Stimulated activated CD8-positive, alpha-beta memory T cell treated with anti-CD3 and anti-CD28 coated beads, Interleukin-12 subunit alpha, Interleukin-12 subunit beta, amount 100 ng/mL, for 1 hour (primary cell): Measurements from ENCODE around the gene FMNL2.
"Not testable (repeated sequence)": the region's sequence is repeated elsewhere in the genome, so short reads cannot be mapped to it uniquely, and the experiment has no call there.

Experiments
- DNase-seq: peaks from one replicate; pipeline ENCODE4 v3.0.0-alpha.2; 2020; ENCODE audit warnings: low read depth

The FMNL2 gene

DNA sequence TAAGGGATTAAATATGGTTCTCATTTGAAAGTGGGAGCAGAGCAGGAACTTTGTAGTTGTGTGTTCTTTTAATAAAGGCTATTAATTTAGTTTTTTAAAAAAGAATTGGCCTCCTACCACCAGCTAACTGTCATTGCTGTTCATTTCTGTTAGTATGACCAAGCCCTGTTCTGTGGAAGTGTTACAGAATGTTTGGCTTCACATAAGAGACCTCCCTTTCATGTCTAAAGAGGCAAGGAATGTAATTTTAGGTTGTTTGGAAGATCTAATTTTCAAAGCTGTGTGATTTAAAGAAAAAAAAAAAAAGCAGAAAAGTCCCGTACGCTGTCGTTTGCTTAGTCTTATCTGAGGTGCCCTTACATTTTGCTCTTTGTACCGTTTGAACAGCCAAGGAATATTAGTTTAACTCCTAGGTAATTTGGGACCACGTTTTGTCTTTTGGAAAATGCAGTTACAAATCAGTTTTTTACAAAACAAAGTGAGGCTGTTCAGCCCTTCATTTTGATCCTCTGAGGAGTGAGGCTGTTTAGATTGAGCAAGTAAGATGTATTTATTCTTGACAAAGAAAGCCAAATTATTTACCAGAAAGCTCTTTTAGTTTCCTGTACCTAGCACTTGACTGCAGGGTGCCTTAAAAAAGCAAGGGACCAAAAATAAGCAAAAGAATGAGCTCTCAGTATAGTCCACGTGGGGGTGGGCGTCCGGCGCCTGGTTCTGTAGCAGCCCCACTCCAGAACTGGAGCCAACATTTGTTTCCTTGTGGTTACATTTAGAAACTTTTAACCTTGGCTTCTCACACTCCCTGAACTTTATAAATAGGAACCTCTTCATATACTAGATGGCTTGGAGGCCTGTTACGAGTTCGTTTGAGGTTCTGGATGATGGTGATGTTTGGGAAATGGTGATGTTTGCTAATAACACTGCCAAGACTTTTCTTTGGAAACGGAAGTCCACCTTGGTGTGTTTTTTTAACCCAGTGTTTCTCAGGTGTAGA lies 136.2 kb downstream of the FMNL2 start:
- no peak for DNase-seq

DNA sequence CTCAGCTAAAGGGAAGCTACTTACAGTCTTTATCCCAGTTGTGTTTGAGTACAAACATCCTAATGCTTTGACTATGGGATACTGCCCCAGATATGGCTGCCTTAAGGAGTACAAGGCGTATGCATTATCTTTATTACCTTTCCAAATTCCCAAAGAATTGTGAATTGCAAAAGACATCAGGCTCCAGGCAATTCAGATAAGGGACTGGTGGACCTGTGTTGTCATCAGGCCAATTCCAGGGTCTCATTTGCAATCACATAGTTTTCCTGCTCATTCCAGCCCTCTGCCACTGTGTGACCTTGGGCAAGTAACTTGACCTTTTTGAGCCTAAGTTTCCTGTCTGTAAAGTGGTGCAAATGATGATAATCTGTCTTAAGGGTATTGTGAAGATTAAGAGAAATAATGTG lies 137.5 kb downstream of the FMNL2 start:
- no peak for DNase-seq

DNA sequence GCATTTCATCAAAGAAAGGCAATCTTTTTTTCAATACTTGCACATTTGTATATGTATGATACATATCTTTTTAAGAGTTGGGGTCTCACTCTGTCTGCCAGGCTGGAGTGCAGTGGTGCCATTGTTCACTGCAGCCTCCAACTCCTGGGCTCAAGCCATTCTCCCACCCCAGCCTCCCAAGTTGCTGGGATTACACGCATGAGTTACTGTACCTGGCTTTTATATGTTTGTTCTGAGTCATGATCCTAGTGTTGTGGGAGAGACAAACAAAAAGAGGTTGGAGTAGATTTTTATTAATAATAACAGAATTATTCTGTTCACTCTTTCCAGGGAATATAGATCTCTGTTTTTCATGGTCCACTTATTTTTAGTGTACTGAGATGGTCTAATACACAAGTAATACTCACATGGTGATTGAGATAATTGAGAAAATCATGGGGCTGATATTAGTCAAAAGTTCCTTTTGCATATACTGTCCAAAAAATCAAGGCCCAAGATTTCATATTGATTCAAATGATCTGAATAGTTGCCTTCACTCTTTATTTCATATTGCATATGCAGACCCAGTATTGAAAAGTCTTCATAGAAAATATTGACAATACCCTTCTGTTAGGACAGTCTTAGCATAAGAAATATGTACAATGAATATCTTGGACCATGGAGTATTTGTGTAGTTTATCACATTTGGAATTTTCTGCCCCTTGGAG lies 138.3 kb downstream of the FMNL2 start:
- DNase-seq, result no peak

DNA sequence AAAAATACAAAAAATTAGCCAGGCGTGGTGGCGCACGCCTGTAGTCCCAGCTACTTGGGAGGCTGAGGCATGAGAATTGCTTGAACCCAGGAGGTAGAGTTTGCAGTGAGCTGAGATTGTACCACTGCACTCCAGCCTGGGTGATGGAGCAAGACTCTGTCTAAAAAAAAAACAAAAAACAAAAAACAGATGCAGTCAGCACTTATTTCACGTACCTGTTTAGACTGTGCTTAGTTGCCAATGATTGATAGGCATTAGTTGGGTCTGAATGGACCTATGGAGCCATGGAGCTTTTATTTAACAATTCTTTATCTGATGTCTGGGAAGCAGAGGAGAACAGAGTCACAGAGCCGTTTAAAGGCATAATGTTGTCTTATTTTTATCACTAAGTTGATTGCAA lies 139.5 kb downstream of the FMNL2 start:
- not testable (repeated sequence) for DNase-seq

DNA sequence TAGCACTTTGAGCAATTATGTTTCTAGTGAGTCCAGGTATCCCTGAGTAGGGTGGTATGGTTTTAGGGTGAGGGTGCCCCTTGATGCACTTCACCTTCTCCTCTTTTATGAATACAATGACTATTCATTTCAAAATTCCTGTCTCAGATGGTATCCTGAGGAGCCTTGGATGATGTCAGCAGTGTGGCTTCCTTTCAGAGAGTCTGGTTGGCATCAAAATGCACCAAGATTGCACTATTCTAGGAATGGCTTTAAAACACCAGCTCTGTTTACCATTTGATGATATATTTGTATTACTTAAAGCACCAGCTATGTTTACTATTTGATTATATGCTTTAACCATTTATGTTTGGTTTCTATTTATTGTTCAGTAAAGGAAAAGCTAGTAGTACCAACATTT lies 141.0 kb downstream of the FMNL2 start:
- no peak for DNase-seq

DNA sequence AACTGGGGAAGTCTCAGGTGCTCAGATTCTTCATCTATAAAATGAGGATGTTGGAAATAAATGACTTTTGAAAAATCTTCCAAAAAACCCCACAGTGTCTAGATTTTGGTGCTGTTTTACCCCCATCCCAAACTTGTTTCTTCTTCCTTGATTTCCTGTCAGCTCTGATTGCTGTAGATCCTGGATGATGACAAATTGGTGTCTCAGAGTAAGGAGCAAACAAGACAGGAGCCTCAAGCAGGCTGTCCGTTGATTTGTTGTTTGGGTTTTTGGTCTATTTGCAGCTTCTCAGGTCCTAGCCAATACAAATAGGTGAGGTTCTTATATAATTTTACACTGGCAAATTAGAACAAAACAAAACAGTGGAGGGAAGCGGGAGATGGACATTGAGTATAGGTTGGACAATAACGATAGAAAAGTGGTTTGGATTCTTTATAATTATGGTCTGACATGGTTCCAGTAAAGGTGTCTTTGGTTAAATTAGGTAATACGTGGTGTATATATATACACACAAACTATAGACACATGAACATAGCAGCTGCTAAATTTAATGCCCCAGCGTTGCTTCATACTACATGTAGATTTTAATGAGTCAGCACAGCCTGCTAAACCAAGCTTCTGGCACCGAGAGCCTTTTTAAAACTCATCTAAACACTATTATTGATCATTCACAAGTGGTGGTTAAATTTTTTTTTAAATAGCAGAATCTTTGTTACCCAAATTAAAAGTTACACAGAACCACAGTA lies 142.5 kb downstream of the FMNL2 start:
- no peak for DNase-seq

DNA sequence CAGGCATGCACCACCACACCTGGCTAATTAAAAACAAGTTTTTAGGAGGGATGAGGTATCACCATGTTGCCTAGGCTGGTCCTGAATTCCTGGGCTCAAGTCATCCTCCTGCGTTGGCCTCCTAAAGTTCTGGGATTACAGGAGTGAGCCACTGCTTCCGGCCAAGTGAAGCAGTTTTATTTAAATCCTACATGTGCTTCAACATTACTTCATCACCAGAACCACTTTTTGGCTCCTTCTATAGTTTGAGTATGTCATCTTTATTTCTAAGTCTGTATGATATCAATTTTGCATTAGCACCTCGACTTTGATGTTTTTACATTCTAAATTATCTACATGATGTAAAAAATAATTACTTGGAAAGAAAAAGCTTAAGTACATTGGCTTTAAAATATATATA lies 144.3 kb downstream of the FMNL2 start:
- no peak for DNase-seq

DNA sequence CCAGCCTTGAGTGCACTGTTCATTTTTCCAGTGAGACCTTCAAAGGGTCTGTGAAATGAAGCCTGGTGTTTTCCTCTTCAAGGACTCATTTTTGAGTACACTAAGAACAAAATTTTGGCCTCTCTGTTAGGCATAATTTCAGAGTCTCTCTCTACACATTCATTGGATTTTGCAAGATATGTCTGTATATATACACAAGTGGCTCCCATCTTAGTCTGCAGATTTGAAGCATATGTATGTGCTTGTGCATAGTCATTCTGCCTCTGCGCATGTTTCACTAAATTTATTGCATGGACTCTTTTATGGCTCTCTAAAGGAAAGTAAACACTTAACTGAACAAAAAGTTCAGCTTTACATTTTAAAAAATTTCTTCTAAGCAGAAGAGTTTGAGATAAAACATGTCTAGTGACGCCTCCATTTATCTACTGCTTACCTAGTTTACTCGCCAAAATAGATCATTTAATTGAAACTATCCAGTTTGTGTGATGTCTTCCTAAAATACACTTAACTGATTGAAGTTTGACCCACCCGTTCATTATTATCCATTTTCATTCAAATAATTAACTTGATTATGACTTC lies 145.9 kb downstream of the FMNL2 start:
- no peak for DNase-seq

DNA sequence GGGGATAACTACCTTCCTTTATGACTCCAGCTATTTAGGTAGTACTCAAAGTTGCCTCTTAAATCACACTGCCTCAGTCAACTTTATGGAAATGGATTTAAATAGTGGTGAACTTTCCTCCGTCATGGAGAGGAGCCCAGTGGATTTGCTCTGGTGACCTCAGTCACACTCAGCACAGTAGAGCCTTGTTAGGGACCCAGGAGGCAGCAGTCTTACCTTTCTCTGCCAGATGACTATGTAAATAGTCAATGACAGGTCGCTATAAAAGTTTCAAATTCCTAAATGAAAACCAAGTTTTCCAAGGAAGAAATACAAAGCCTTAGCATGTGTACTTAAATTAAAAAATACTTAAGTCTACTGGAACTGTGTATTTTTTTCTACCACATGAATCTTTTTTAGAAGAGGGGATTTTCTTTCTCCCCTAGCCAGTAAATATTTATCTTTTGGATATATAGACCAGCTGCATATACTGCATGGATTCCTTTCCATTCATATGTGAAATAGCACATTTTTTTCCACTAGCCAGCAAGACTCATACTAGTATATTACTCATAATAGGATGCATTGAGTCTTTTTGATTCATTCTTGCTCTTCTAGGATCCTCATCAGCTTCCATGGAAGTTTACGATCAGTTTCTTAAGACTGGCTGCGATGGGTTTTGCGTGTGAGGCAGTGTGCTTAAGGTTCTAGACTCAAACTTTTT lies 147.1 kb downstream of the FMNL2 start:
- no peak for DNase-seq

DNA sequence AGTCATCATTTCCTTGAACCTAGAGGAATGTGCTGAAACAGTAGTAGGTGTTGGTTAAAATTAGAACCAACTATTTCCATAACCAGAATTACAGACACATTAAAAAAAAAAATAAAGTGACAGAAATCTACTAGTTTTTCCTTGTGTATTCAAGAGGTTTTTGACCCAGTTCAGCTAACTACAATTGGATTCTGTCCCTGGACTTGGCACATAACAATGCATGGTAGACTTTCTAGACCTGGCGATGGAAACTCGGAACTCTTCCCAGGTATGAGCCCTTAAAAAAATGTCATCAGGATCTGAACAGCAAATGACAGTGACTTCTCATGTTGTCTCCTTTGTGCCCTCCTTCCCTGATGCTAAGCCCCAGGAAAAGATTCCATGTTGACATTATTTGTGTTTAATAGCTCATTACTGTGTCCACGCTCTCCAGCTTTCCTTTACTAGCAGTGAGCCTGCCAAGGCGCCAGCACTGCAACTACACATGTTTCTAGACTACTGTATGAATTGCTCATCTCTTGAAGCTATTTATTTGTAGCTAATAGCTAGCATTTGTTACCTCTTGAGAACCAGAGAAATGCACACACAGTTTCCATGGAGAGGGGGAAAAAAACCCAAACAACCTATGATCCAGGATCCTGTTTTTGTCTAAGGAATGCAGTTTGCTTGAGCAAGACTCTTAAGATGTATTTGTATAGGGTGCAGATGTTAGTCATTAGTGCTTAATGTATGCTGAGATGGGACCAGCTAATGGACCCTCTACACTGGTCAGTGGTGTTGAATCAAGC lies 148.5 kb downstream of the FMNL2 start:
- DNase-seq, result no peak

DNA sequence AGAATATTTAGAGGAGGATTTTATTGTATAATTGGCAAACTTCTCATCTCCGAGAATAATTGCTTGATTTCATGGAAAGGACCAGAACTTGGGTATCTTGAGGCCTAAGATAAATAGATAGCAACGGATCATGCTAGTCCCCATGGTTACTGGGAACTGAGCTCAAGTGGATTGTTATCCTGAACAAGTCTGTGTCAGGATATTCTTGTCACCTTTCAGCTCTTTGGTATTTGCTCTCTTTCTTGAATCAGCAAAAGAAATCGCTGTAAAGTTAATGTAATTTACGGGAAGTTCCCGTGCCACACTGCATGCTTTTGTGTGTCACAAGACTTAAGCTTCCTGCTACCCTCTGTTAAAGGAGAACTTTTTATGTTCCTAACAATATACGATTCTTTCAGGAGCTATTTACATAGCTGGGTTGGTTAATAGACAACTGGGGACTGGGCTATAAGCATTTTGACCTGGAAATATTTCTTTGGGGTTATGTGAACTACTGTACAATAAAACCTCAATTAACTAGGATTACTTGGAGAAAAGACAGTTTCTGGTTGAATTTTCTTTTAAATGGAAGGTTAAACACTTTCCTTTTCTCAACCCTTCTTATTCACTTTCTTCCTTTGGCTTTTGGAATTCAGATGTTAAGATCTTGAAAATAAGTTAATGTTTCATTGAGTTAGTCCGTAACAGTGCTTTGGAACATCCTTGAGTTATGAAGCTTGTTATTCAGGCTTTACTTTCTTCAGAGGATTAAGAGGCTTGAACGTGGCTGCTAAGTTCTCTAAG lies 151.2 kb downstream of the FMNL2 start:
- no peak for DNase-seq

DNA sequence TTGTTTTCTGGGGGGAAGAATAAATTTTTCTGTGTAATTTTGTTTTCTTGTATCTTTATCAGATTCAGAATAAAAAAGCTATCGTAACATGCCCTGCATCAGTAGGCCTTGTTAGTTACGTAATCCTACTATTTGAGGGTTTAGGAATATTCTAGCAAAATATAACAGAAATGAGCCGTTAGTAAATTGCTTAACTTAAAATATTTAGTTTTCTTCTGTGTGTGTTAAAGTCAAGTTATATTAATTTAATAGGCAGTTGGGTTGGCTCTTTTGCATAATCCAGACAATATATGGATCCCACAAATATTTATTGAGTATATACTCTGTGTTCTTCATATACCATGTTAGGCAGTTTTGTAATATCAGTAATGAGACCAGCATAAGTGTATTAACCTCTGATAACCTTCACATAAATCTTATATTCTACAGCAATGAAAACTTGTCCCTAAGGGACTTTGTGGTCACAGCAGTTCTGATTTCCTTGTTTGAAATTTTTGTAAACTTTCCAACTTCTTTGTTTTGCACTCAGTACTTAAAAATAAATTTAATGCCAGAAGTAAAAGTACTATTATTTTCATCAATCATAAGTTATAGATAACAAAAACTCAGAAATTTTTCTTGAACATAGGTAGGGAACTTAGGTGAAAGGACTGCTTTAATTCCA lies 151.9 kb downstream of the FMNL2 start:
- no peak for DNase-seq

DNA sequence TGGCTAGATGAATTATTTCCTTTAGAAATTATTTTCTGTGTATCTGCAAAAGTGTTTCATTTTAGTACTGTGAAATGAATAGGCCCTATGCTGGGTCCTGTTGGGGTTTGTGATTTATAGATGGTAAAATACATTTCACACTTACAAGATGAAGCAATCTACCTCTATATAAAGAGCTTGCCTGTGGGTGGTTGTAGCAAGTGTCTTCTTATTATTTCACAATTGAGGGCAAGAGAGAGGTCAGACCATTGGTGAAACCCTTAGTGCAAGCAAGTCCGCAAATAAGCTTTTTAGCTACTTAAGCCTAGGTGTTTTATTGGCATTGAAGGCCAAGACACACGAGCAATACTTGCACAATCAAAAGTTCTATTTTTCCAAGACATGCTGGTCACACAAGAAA lies 153.1 kb downstream of the FMNL2 start:
- DNase-seq, result no peak

DNA sequence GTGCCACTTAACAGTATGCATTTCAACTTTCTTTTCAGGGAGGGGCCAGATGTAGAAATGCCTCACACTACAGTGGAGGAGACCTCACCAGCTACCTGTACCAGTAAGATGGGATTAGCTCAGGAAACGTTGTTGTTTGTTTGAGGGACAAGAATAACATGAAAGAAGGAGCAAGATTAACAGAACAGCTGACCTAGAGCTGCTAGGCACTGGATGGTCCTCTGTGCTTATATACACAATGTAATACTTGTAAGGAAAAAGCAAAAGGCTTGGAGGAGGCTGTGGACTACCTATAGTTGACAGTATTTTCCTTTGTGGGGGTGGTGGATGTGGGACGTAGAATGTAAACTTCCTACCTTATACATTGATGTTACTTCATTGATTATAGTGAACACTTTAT lies 154.4 kb downstream of the FMNL2 start:
- DNase-seq, result no peak

DNA sequence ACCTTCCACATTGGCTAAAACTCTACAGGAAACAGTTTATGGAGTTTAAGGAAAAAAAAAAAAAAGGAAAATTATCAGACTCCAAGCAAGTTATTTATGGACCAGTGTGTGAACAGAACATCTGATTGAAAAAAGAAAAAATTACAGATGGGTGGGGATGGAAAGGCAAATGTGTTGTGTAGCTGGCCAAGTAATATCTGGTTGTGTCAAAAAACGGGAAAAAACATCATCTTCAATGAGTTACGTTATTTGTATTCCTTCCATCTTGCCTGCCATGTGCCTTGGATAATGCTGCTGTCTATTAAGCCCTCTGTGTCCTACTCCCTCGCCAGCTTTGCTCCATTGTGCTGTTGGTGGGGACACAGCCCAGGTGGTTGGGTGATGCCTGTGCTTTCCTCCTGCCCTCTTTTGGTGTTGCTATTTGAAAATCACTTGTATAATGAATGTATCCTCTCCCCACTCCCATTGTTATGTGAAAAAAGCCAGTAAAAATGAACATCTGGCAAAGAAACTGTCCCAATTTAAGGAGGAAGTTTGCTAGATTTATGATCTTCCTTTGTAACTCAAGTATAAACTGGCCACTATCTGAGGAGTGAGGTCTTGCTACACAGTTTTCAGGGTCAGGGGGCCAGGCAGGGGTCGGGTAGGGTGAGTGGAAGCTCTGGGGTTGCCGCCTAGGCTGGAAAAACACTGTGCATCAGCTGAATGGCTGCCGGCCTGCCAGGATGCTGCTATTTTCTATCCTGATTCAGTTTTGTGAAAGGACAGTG lies 155.9 kb downstream of the FMNL2 start:
- DNase-seq, result no peak

DNA sequence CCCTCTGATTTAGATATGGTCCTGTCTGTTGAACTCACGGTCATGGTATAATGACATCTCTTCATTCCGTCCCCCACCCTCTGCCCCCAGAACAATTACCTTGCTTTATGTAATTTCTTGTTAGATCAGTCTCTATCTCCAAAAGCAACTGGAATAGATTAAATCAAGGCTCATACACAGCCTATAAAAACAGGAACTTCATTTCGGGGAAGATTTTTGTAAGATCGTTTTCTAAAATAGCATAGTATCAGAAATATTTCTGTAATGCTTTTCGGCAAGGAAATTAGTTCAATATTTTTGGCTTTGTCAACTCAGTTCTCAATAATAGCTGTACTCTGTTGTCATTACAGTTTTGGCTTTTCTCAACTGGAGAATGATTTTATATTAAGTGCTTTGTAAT lies 157.2 kb downstream of the FMNL2 start:
- DNase-seq, result no peak

DNA sequence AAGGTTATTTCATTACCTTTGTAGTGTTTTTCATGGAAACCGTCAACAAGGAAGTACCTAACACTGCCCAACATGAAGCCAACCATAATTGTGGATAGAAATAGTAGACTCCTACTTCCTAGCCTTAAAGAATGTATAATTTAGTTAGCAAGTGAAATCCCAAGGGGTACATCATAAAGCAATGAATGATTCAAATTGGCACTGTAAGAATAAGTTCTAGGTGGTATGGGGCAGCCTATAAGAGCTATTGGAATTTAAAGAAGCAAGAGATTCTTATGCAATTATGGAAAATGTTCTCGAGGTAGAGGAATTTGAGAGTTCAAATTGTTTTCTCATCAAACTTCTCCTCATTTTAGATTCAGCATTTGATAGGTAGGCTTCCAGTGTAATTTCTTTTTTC lies 157.9 kb downstream of the FMNL2 start:
- no peak for DNase-seq

DNA sequence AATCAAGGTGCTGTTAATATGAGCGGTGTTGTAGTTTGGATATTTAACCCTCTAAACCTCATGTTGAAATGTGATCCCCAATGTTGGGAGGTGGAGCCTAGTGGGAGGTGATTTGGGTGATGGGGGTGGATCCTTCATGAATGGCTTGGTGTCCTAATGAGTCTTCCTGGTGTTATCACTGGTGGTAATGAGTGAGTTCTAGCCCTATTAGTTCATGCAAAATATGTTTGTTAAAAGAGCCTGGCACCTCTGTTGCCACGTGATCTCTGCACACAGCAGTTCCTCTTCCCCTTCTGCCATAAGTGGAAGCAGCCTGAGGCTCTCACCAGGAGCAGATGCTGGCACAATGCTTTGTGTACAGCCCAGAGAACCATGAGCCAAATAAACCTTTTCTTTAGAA lies 158.4 kb downstream of the FMNL2 start:
- DNase-seq, result no peak
